ENCODE measurements around the gene MEGF8.
"Not testable (repeated sequence)": the region's sequence is repeated elsewhere in the genome, so short reads cannot be mapped to it uniquely, and the experiment has no call there.

Gene MEGF8

GRCh38 chr19:42334697-42335373 is 9.4 kb downstream of the MEGF8 start:
- H3K4me3 ChIP-seq (ENCODE audit: control insufficient read depth, low read depth, low read length), result no peak overlapping the region
- DNase-seq (ENCODE audit: low read depth), result no peak
- TF ChIP-seq CTCF (IDR thresholded peaks at IDR 0.05; ENCODE audit: control insufficient read depth, insufficient read depth, low read depth, low read length, missing control alignments), result no peak

- no peak for TF ChIP-seq CTCF (IDR thresholded peaks at IDR 0.05; ENCODE audit: control insufficient read depth, insufficient read depth, low read depth, low read length, missing control alignments)
- DNase-seq (ENCODE audit: low read depth), result no peak
- no peak overlapping the region for H3K4me3 ChIP-seq (ENCODE audit: control insufficient read depth, low read depth, low read length)
These were observed 10.0 kb downstream of the MEGF8 start for GRCh38 chr19:42335374-42335936.

GRCh38 chr19:42335971-42336370 is 10.5 kb downstream of the MEGF8 start:
- no peak for DNase-seq (ENCODE audit: low read depth)
- TF ChIP-seq CTCF (IDR thresholded peaks at IDR 0.05; ENCODE audit: control insufficient read depth, insufficient read depth, low read depth, low read length, missing control alignments), result no peak
- no peak overlapping the region for H3K4me3 ChIP-seq (ENCODE audit: control insufficient read depth, low read depth, low read length)

GRCh38 chr19:42339126-42339860 is 13.9 kb downstream of the MEGF8 start:
- DNase-seq (ENCODE audit: low read depth), result not testable (repeated sequence)

GRCh38 chr19:42339922-42340321 is 14.5 kb downstream of the MEGF8 start:
- not testable (repeated sequence) for H3K4me3 ChIP-seq (ENCODE audit: control insufficient read depth, low read depth, low read length); DNase-seq (ENCODE audit: low read depth)

More at GRCh38 chr19:42339126-42339860, 13.9 kb downstream of the MEGF8 start:
- H3K4me3 ChIP-seq (ENCODE audit: control insufficient read depth, low read depth, low read length), result not testable (repeated sequence)

GRCh38 chr19:42343344-42344110 is 18.1 kb downstream of the MEGF8 start:
- TF ChIP-seq CTCF (IDR thresholded peaks at IDR 0.05; ENCODE audit: control insufficient read depth, insufficient read depth, low read depth, low read length, missing control alignments), result peak; percentile 22
- no peak for DNase-seq (ENCODE audit: low read depth)
- H3K4me3 ChIP-seq (ENCODE audit: control insufficient read depth, low read depth, low read length), result no peak overlapping the region

GRCh38 chr19:42344336-42344893 is 19.0 kb downstream of the MEGF8 start:
- no peak overlapping the region for H3K4me3 ChIP-seq (ENCODE audit: control insufficient read depth, low read depth, low read length)
- no peak for DNase-seq (ENCODE audit: low read depth)
- TF ChIP-seq CTCF (IDR thresholded peaks at IDR 0.05; ENCODE audit: control insufficient read depth, insufficient read depth, low read depth, low read length, missing control alignments), result no peak
